Measurements from ENCODE around the gene SLC25A10. TPM values are rescaled to one million over a fixed set of nuclear protein-coding genes. Genes with fewer than 3 reads are reported as not detected.

SLC25A10 gene
- total RNA-seq, 1 donor from 2014 or later, result 23.7 TPM

DNA sequence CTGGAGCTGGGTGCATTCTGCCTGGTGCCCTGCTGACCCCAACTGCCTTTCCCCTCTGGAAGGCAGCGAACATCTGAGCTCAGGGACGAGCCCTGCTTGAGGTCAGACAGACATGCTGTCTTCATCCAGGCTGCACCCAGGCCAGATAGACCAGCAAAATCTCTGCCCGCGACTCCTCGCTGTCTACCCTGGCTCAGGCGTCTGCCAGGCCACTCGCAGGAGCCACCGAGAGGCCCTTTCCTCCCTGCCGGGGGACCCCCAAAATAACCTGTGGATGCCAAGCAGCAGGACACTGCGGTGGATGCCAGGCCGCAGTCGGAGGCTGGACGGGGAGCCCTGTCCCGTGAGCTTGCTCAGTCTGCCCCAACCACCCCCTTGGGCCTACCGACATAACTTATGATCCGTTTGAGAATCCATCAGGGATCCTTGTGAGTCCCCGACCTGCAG is 3.3 kb upstream of the SLC25A10 start:
- H3K36me3 ChIP-seq (ENCODE audit: control insufficient read depth, insufficient read depth, low read length), result peaks cover 1% of the 10 kb centered on the region
- no peak overlapping the region for H3K4me3 ChIP-seq (ENCODE audit: low read depth, low read length)
- no peak for DNase-seq (ENCODE audit: low read depth)
- H3K27me3 ChIP-seq (ENCODE audit: control insufficient read depth, insufficient read depth, low read length), result no peaks in the 10 kb centered on the region
- TF ChIP-seq, protein P1, sequence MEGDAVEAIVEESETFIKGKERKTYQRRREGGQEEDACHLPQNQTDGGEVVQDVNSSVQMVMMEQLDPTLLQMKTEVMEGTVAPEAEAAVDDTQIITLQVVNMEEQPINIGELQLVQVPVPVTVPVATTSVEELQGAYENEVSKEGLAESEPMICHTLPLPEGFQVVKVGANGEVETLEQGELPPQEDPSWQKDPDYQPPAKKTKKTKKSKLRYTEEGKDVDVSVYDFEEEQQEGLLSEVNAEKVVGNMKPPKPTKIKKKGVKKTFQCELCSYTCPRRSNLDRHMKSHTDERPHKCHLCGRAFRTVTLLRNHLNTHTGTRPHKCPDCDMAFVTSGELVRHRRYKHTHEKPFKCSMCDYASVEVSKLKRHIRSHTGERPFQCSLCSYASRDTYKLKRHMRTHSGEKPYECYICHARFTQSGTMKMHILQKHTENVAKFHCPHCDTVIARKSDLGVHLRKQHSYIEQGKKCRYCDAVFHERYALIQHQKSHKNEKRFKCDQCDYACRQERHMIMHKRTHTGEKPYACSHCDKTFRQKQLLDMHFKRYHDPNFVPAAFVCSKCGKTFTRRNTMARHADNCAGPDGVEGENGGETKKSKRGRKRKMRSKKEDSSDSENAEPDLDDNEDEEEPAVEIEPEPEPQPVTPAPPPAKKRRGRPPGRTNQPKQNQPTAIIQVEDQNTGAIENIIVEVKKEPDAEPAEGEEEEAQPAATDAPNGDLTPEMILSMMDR (IDR thresholded peaks at IDR 0.05; ENCODE audit: insufficient read depth, low read length, poor library complexity, severe bottlenecking), result no peak

DNA sequence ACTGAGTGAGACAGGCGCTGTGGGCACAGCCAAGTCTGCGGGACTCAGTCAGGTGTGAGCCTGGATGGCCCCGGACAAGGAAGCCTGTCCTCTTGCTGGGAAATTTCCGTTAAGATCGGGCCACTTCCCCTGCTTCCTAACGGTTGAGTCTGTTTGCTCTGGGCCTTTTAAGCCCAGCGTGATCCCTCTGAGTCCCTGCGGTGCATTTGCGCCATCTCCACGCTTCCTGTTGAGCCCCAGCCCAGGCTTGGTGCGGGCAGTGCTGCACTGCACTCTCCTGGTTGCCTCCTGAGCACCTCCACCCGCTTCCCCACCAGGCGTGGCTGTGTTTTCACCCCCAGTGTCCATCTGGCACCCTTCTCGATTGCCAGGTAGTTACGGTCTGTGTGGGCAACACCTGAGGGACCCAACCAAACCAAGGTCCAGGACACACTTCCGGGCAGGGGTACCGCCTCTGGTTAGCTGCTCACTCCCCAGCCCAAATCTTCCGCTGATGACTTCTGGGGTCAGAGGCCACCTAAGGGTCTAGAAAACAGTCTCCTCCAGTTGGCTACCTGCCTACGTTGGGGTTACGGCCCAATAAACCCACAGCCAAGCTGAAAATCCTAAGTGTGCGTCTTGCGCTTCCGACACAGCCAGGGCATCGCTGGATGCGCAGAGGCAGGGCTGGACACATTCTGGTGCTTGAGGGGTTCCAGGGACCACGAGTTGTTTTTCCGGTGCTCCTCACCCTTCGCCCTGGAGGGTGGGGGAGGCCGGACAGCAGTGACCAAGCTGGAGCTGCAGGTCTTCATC is 1.4 kb upstream of the SLC25A10 start:
- TF ChIP-seq, protein P1 (IDR thresholded peaks at IDR 0.05; ENCODE audit: insufficient read depth, low read length, poor library complexity, severe bottlenecking), result no peak
- Histone ChIP-seq H3K27me3 (ENCODE audit: control insufficient read depth, insufficient read depth, low read length) (no peaks in the 10 kb centered on the region), H3K36me3 (ENCODE audit: control insufficient read depth, insufficient read depth, low read length) (no peaks in the 10 kb centered on the region), H3K4me3 (ENCODE audit: low read depth, low read length) (no peak overlapping the region)
- no peak for DNase-seq (ENCODE audit: low read depth)

DNA sequence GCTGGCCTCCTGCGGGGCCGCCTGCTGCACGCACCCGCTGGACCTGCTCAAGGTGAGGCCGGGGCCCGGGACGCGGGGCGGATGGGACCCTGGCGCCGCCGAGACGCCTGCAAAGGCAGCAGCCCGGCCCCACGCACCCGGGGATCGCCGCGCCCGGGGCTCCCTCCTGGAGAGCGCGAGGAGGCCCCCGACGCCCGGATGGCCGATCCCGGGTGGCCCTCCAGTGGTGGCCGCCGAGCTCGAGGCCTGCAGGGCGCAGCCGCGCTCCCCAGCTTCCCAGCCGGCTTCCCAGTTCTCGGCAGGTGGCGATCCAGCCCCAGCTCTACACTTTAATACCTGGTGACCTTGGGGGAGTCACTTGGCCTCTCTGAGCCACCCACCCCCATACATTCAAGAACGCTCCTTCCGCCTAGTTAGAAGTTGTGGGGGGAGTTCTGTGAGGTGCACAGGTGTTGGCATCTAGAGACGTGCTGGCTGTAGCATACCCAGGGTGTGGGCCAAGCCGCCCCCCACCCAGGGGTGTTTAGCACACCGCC is 452 bp downstream of the SLC25A10 start:
- peak overlapping the region; percentile 56 for H3K4me3 ChIP-seq (ENCODE audit: low read depth, low read length)
- TF ChIP-seq, protein P1 (IDR thresholded peaks at IDR 0.05; ENCODE audit: insufficient read depth, low read length, poor library complexity, severe bottlenecking), result peak; percentile 14
- no peak for DNase-seq (ENCODE audit: low read depth)
- H3K36me3 ChIP-seq (ENCODE audit: control insufficient read depth, insufficient read depth, low read length), result peaks cover 1% of the 10 kb centered on the region
- H3K27me3 ChIP-seq (ENCODE audit: control insufficient read depth, insufficient read depth, low read length), result no peaks in the 10 kb centered on the region

DNA sequence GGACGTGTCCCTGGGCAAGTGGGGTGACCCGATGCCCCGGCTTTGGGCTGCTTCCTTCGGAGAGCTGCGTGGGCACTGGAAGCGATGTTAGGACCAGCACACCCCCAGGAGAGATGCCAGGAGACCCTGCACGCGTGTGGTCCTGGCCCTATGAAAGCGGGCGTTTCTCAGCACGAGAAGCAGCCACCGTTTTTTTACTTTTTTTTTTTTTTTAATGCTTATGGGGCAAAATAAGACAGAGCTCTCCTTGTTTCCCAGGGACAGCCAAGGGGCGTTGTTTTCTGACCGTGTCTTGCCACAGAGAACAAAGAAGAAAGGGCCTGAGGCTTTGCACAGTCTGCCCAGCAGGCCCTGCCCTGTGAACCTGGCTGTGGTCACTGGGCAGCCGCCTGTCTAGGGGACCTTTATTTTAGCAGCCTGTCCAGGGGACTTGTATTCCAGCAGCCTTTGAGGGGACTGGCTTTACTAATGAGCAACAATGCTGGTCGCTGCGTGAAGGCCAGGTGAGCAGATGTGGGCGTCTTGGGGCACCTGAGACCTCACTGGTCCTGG is 996 bp downstream of the SLC25A10 start:
- Histone ChIP-seq H3K4me3 (ENCODE audit: low read depth, low read length) (peak overlapping the region; percentile 56), H3K27me3 (ENCODE audit: control insufficient read depth, insufficient read depth, low read length) (no peaks in the 10 kb centered on the region), H3K36me3 (ENCODE audit: control insufficient read depth, insufficient read depth, low read length) (peaks cover 1% of the 10 kb centered on the region)
- no peak for DNase-seq (ENCODE audit: low read depth)
- TF ChIP-seq, protein P1 (IDR thresholded peaks at IDR 0.05; ENCODE audit: insufficient read depth, low read length, poor library complexity, severe bottlenecking), result no peak

DNA sequence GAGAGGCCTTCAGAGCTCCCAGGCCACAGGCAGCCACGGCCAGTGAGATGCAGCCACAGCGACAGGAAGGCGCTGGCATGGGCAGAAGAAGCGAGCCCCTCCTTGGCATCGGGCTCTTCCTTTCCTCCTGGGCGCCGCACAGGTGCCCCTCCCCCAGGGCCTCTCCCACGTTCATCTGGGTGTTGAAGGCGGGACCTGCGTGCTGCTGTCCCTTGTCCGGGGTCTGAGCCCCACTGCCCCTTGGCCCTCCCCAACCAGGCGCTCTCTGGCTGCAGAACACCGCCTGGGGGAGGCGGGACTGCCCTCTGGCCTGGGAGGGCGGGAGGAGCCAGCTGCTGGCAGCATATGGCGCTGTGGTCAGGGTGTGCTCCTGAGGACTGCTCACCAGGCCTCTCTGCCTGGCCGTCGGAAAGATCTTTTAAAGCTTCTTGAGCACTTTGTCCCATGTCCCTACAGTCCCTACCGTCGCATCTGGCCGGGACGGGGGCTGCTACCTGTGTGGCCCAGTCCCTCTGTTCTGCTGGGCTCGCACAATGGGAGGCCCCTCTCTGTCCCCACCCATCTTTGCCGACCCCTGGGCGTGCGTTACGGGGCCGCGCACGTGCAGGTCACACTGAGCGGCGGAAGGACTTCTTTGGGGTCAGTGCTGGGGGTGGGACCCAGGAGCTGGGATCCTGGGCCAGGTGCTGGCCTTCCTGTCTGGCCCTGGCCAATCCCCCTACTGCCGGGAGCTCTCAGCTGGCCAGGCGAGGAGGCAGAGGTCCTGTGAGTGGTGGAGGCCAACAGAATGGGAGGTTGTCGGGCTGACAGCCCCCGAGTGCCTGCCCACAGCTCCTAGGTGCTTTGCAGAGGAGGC is 1.7 kb downstream of the SLC25A10 start:
- Histone ChIP-seq H3K4me3 (ENCODE audit: low read depth, low read length) (peak overlapping the region; percentile 56), H3K36me3 (ENCODE audit: control insufficient read depth, insufficient read depth, low read length) (peaks cover 1% of the 10 kb centered on the region), H3K27me3 (ENCODE audit: control insufficient read depth, insufficient read depth, low read length) (no peaks in the 10 kb centered on the region)
- TF ChIP-seq, protein P1 (IDR thresholded peaks at IDR 0.05; ENCODE audit: insufficient read depth, low read length, poor library complexity, severe bottlenecking), result no peak
- no peak for DNase-seq (ENCODE audit: low read depth)

Data from kidney epithelial cell (primary cell).